HCT116 (cell line): ENCODE results near the gene CRISPLD2. TPM values are rescaled to one million over a fixed set of nuclear protein-coding genes. Genes with fewer than 3 reads are reported as not detected.

Experiments used
- ATAC-seq: fragments of 200-7000 bp; cut with Tn5 transposase; 2 replicates; pipeline ENCODE4 v1.9.1; 2020; ENCODE audit warnings: mild to moderate bottlenecking, moderate library complexity
- BruUV-seq: library from RNA; stranded (reverse); fragments of 400-500 nt; replicated peaks from 2 replicates; lab custom pipeline; 2021; lab: Mats Ljungman, UMichigan
- CTCF ChIA-PET: fragments of 300-600 bp; sonication (Branson Sonifier 250); formaldehyde crosslinking; loops from one replicate; lab custom pipeline; 2021; ENCODE audit warnings: antibody characterized with exemption; lab: Charles Lee
- POLR2A ChIA-PET: fragments of 300-600, 350-600 bp; sonication (Branson Sonifier 250); formaldehyde crosslinking; loops from one replicate; lab custom pipeline; 2021; ENCODE audit warnings: antibody characterized with exemption; lab: Charles Lee
- RAD21 ChIA-PET, 2 experiments: fragments of 300-600 bp; sonication (Branson Sonifier 250); formaldehyde crosslinking; loops; one replicate each; lab custom pipeline; 2023; ENCODE audit warnings: low total read pairs in 2 of 2; ENCODE audit not compliant: uncharacterized antibody in 2 of 2, unreplicated experiment in 2 of 2, low non-redundant PET in 1 of 2; lab: Charles Lee
- DNase-seq: peaks from one replicate; pipeline ENCODE4 v3.0.0-alpha.2; 2010; ENCODE audit warnings: low read depth, low spot score
- H2AFZ ChIP-seq: fragments of 200-600 bp; shearing (Covaris generic), sonication (generic); 2 replicates; pipeline ENCODE4 v1.6.1; 2017; ENCODE audit warnings: low read depth, mixed run types, mixed read lengths, antibody characterized with exemption, low read length; ENCODE audit not compliant: poor library complexity, severe bottlenecking
- H3K27ac ChIP-seq: 2 replicates; pipeline ENCODE4 v1.5.1; 2012; ENCODE audit warnings: low read depth, low read length
- H3K27me3 ChIP-seq: fragments of 200-600 bp; sonication (generic); 2 replicates; pipeline ENCODE4 v1.6.1; 2016; ENCODE audit warnings: mixed run types, low read length, mixed read lengths; ENCODE audit not compliant: insufficient read depth
- H3K36me3 ChIP-seq, 2 experiments: fragments of 200-500 bp in 1 of 2; fragments of 200-600 bp in 1 of 2; sonication (Bioruptor generic) in 1 of 2; sonication (generic) in 1 of 2; 2 replicates each; pipeline versions ENCODE4 v1.5.1 to v1.6.1; 2014 to 2016; ENCODE audit warnings: low read length in 2 of 2, inconsistent platforms in 1 of 2, mixed read lengths in 1 of 2, mixed run types in 1 of 2; ENCODE audit not compliant: insufficient read depth in 2 of 2, control insufficient read depth in 1 of 2
- H3K4me1 ChIP-seq, 2 experiments: fragments of 200-600 bp in 1 of 2; sonication (generic) in 1 of 2; 2 replicates each; pipeline versions ENCODE4 v1.5.1 to v1.6.1; 2012 to 2017; ENCODE audit warnings: low read length in 2 of 2, inconsistent platforms in 1 of 2, mild to moderate bottlenecking in 1 of 2, mixed read lengths in 1 of 2, mixed run types in 1 of 2, moderate library complexity in 1 of 2; ENCODE audit not compliant: insufficient read depth in 2 of 2, control insufficient read depth in 1 of 2
- H3K4me2 ChIP-seq: fragments of 200-600 bp; sonication (generic); 2 replicates; pipeline ENCODE4 v1.6.1; 2017; ENCODE audit warnings: mixed run types, low read length, mixed read lengths
- H3K4me3 ChIP-seq, 2 experiments: fragments of 200-600 bp in 1 of 2; sonication (generic) in 1 of 2; replicated peaks in 1 of 2; 2 replicates each; pipeline ENCODE4 v1.5.1; 2011 to 2016; ENCODE audit warnings: low read length in 2 of 2, control low read depth in 1 of 2, low read depth in 1 of 2, mild to moderate bottlenecking in 1 of 2, mixed read lengths in 1 of 2, mixed run types in 1 of 2
- H3K79me2 ChIP-seq: fragments of 200-600 bp; sonication (generic); 2 replicates; pipeline ENCODE4 v1.6.1; 2017; ENCODE audit warnings: mild to moderate bottlenecking, mixed run types, low read length, moderate library complexity, mixed read lengths; ENCODE audit not compliant: insufficient read depth
- H3K9ac ChIP-seq: fragments of 200-600 bp; sonication (generic); 2 replicates; pipeline ENCODE4 v1.6.1; 2016; ENCODE audit warnings: low read length, mixed read lengths
- H3K9me2 ChIP-seq: fragments of 200-600 bp; sonication (generic), shearing (Covaris generic); 2 replicates; pipeline ENCODE4 v1.6.1; 2017; ENCODE audit warnings: mixed run types, mild to moderate bottlenecking, moderate library complexity; ENCODE audit not compliant: insufficient read depth
- H3K9me3 ChIP-seq, 2 experiments: fragments of 200-500 bp in 1 of 2; fragments of 200-600 bp in 1 of 2; sonication (Bioruptor generic) in 1 of 2; sonication (generic) in 1 of 2; 2 replicates each; pipeline ENCODE4 v1.6.1; 2014 to 2017; ENCODE audit warnings: low read length in 2 of 2, mixed read lengths in 2 of 2, inconsistent platforms in 1 of 2, low read depth in 1 of 2, mild to moderate bottlenecking in 1 of 2, mixed run types in 1 of 2, moderate library complexity in 1 of 2; ENCODE audit not compliant: control insufficient read depth in 1 of 2, insufficient read depth in 1 of 2
- H4K20me1 ChIP-seq: fragments of 200-600 bp; sonication (generic), shearing (Covaris generic); 2 replicates; pipeline ENCODE4 v1.6.1; 2017; ENCODE audit warnings: mixed run types, mild to moderate bottlenecking, moderate library complexity; ENCODE audit not compliant: insufficient read depth
- ATF3 ChIP-seq: IDR thresholded peaks from 2 replicates; pipeline ENCODE4 v1.6.1; 2012
- CBX3 ChIP-seq: IDR thresholded peaks from 2 replicates; pipeline ENCODE4 v1.6.1; 2012; ENCODE audit warnings: low read depth
- CTCF ChIP-seq, 3 experiments: fragments of 200-600 bp in 1 of 3; sonication (generic) in 1 of 3; IDR thresholded peaks in 2 of 3; conservative IDR thresholded peaks in 1 of 3; 2 replicates each; pipeline ENCODE4 v1.5.1; 2012 to 2017; ENCODE audit warnings: low read depth in 2 of 3, low read length in 2 of 3, antibody characterized with exemption in 1 of 3, borderline replicate concordance in 1 of 3, control low read depth in 1 of 3, mild to moderate bottlenecking in 1 of 3, mixed read lengths in 1 of 3, mixed run types in 1 of 3, moderate library complexity in 1 of 3; ENCODE audit not compliant: insufficient read depth in 1 of 3
- EZH2 ChIP-seq: fragments of 200-600 bp; sonication (generic); IDR thresholded peaks from 2 replicates; pipeline ENCODE4 v1.6.1; 2017; ENCODE audit warnings: antibody characterized with exemption, mixed run types
- EZH2phosphoT487 ChIP-seq: fragments of 200-600 bp; IDR thresholded peaks from 2 replicates; pipeline ENCODE4 v1.6.1; 2018; ENCODE audit warnings: antibody characterized with exemption, borderline replicate concordance
- FOSL1 ChIP-seq: IDR thresholded peaks from 2 replicates; pipeline ENCODE4 v1.6.1; 2012; ENCODE audit warnings: low read depth
- JUND ChIP-seq: IDR thresholded peaks from 2 replicates; pipeline ENCODE4 v1.6.1; 2012
- POLR2A ChIP-seq: IDR thresholded peaks from 2 replicates; pipeline ENCODE4 v1.7.0; 2011; ENCODE audit warnings: borderline replicate concordance; ENCODE audit not compliant: insufficient read depth, insufficient read length; ENCODE audit errors: extremely low read depth
- POLR2AphosphoS5 ChIP-seq: IDR thresholded peaks from 2 replicates; pipeline ENCODE4 v1.6.1; 2011; ENCODE audit warnings: mild to moderate bottlenecking, low read depth, low read length, moderate library complexity
- RAD21 ChIP-seq: IDR thresholded peaks from 2 replicates; pipeline ENCODE4 v1.6.1; 2012; ENCODE audit warnings: low read depth, mild to moderate bottlenecking
- SIN3A ChIP-seq: IDR thresholded peaks from 2 replicates; pipeline ENCODE4 v1.6.1; 2012; ENCODE audit warnings: low read depth
- SP1 ChIP-seq: IDR thresholded peaks from 2 replicates; pipeline ENCODE4 v1.6.1; 2012; ENCODE audit warnings: low read depth
- SRF ChIP-seq: IDR thresholded peaks from 2 replicates; pipeline ENCODE4 v1.6.1; 2012; ENCODE audit warnings: low read depth
- TCF7L2 ChIP-seq: IDR thresholded peaks from 2 replicates; pipeline ENCODE4 v1.7.0; 2011; ENCODE audit warnings: borderline replicate concordance, inconsistent platforms; ENCODE audit not compliant: insufficient read depth, insufficient read length; ENCODE audit errors: extremely low read depth
- YY1 ChIP-seq: IDR thresholded peaks from 2 replicates; pipeline ENCODE4 v1.6.1; 2011; ENCODE audit warnings: low read length, low read depth, moderate library complexity, mild to moderate bottlenecking; ENCODE audit not compliant: insufficient replicate concordance; ENCODE audit errors: extremely low read depth
- ZFX ChIP-seq: fragments of 450-650 bp; IDR thresholded peaks from 2 replicates; pipeline ENCODE4 v1.6.1; 2017
- ZNF274 ChIP-seq: fragments of 200-500 bp; sonication (Bioruptor generic); IDR thresholded peaks from 2 replicates; pipeline ENCODE4 v1.6.1; 2014; ENCODE audit warnings: mild to moderate bottlenecking, low read depth, low read length, inconsistent platforms
- intact Hi-C: fragments of 100-400 bp; cut with micrococcal nuclease; formaldehyde crosslinking; loops from 2 replicates; pipeline ENCODE4 v1.10.0; 2022
- total RNA-seq: library from RNA; stranded (reverse); gene quantifications from one replicate; pipeline ENCODE4 v1.2.1, GENCODE V29; 2021; ENCODE audit not compliant: unreplicated experiment
- TF ChIP-seq, protein P1 (sequence below): IDR thresholded peaks from 2 replicates; pipeline ENCODE4 v1.6.1; 2012

The CRISPLD2 gene
- total RNA-seq, 1 experiment from 2014 or later = 4.6 TPM

DNA sequence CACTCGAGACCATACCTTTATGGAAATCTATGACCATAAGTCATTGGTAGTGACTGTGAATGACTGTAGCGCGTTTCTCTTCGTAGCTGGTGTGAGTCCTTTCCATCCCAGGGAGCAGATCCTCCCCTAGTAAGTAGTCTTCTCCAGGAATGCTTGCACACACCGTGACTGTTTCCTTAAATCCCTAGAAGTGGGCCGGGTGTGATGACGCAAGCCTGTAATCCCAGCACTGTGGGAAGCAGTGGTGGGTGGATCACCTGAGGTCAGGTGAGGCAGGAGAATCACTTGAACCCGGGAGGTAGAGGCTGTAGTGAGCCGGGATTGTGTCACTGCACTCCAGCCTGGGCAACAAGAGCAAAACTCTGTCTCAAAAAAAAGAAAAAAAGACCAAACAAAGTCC, 70.6 kb downstream of the CRISPLD2 start:
- DNase-seq (no peak), ATAC-seq (no peak)
- no peak overlapping the region for H3K9ac ChIP-seq
- ChIA-PET RAD21 (no interaction called here), POLR2A (no interaction called here), CTCF (no interaction called here)
- no peaks in the 10 kb centered on the region for H3K79me2 ChIP-seq
- H3K4me1 ChIP-seq = no peaks in the 10 kb centered on the region
- H3K4me2 ChIP-seq = no peak overlapping the region
- intact Hi-C loops = no loop called here
- no peak overlapping the region for H2AFZ ChIP-seq
- no peaks in the 10 kb centered on the region for H3K27me3 ChIP-seq
- no peak overlapping the region for H3K27ac ChIP-seq
- no TSS peak for BruUV-seq
- no peaks in the 10 kb centered on the region for H3K36me3 ChIP-seq
- no peaks in the 10 kb centered on the region for H4K20me1 ChIP-seq
- TF ChIP-seq TCF7L2 (no peak), YY1 (no peak)
- H3K9me2 ChIP-seq = no peaks in the 10 kb centered on the region
- H3K4me3 ChIP-seq = no peak overlapping the region
- no peaks in the 10 kb centered on the region for H3K9me3 ChIP-seq

DNA sequence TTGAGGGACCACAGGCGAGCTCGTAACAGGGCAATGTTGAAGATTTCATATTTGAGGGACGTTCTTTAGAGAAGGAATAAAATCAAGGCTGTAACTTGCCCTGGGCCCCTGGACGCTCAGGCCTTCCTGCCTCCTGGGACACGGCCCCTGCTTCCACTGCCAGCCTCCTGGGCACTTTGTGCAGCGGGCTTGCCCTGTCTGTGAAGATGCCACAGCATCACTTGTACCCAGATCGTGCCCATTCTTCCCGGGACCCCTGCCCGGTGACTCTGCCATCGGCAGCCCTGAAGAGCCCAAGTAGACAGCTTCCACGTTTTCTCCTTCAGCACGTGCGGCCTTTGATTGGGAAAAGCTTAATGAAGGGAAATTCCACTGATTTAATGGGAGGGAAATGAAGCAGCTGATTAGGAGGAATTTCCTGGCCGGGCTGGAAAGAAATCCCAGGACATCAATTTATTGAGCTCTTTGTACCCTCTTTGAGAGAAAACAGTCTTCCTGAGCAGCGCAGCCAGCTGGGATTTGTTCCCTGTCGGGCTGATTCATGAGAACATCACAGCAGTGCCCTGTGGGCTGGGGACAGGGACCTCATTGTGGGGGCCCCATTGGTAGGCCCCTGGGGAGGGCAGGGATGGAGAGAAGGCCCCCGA, 71.5 kb downstream of the CRISPLD2 start:
- POLR2A ChIA-PET = no interaction called here
- TF ChIP-seq, protein P1, sequence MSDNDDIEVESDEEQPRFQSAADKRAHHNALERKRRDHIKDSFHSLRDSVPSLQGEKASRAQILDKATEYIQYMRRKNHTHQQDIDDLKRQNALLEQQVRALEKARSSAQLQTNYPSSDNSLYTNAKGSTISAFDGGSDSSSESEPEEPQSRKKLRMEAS = no peak
- TF ChIP-seq JUND = no peak
- no peak for TF ChIP-seq TCF7L2
- no peak for TF ChIP-seq SIN3A
- TF ChIP-seq EZH2phosphoT487 = no peak
- no peak for TF ChIP-seq CTCF (IDR thresholded peaks at IDR 0.05 in 2 of 3, conservative IDR thresholded peaks at IDR 0.05 in 1 of 3; ENCODE audit: borderline replicate concordance in 1 of 3, insufficient read depth in 1 of 3, low read depth in 2 of 3, low read length in 2 of 3)
- TF ChIP-seq EZH2 = no peak
- TF ChIP-seq SP1 = no peak
- no peak for TF ChIP-seq ZNF274
- no peak for TF ChIP-seq SRF
- TF ChIP-seq FOSL1 = no peak
- TF ChIP-seq POLR2A = no peak
- no peak for TF ChIP-seq ATF3
- no peak for TF ChIP-seq ZFX
- no peak for TF ChIP-seq POLR2AphosphoS5
- no peak for TF ChIP-seq CBX3
- TF ChIP-seq RAD21 = no peak
- DNase-seq = no peak
- RAD21 ChIA-PET = no interaction called here
- Histone ChIP-seq H3K4me2 (no peak overlapping the region), H3K9me2 (no peaks in the 10 kb centered on the region), H3K79me2 (no peaks in the 10 kb centered on the region), H3K36me3 (no peaks in the 10 kb centered on the region), H2AFZ (no peak overlapping the region), H3K27me3 (no peaks in the 10 kb centered on the region), H3K4me3 (no peak overlapping the region), H4K20me1 (no peaks in the 10 kb centered on the region), H3K9me3 (no peaks in the 10 kb centered on the region), H3K4me1 (no peaks in the 10 kb centered on the region), H3K9ac (no peak overlapping the region), H3K27ac (no peak overlapping the region)
- BruUV-seq = no TSS peak
- intact Hi-C loops = no loop called here
- CTCF ChIA-PET = no interaction called here
- ATAC-seq = no peak
